Erythroblast (primary cell): ENCODE results near the gene HTD2.
A peak's percentile ranks its signal among the peaks of the same experiment; 100 is the strongest.
"Not testable (repeated sequence)": the region's sequence is repeated elsewhere in the genome, so short reads cannot be mapped to it uniquely, and the experiment has no call there.

ENCODE experiments used
- DNase-seq, 2 experiments: peaks; one replicate each; lab custom pipeline; 2025; lab: John Stamatoyannopoulos, UW
- GATA1 ChIP-seq: IDR thresholded peaks from 2 replicates; pipeline ENCODE4 v1.6.1; 2011; ENCODE audit warnings: low read depth, mild to moderate bottlenecking, control low read depth, low read length, moderate library complexity
- POLR2A ChIP-seq: IDR thresholded peaks from 2 replicates; pipeline ENCODE4 v1.6.1; 2011; ENCODE audit warnings: mild to moderate bottlenecking, low read length

The HTD2 gene

GRCh38 chr3:58333206-58334012 is 27.1 kb downstream of the HTD2 start:
- no peak for TF ChIP-seq GATA1
- TF ChIP-seq POLR2A, result no peak
- peak; percentile 47 to 65 for DNase-seq

GRCh38 chr3:58334013-58334321 is 27.6 kb downstream of the HTD2 start:
- no peak for TF ChIP-seq POLR2A
- no peak for TF ChIP-seq GATA1
- DNase-seq, result peak in 1 of 2 experiments; percentile 39

DNA sequence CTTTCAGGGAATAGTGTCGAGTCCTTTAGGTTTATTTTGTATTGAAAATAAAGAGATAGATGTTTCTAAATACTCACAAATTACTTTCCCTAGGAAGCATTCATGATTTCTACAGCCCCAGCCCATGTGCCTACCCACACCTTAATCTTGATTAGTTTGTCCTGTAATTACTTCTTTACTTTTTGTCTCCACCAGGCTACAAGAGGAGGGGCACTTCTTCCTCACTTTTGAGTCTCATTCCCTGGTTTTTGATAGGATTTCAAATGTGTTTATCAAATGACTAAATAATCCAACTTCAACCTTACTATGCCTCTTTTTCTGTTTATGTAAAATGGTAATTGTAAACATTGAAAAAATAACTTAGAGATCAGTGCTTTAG is 28.2 kb downstream of the HTD2 start:
- peak; percentile 23 to 53 for DNase-seq
- TF ChIP-seq GATA1 (no peak), POLR2A (no peak)

DNA sequence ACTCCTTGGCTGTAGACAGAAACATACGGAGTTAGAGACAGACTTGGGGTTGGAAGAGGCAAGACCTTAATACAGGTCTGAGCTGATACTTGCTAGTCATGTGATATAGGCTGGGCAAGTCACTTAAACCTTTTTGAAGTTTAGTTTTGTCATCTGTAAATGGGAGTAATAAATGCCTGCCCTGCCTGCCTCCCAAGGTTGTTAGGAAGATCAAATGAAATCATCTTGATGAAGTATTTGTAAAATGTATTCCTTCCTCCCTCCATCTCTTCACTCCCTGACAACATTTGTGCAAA is 29.3 kb downstream of the HTD2 start:
- no peak for DNase-seq
- TF ChIP-seq POLR2A (no peak), GATA1 (no peak)

GRCh38 chr3:58336135-58336882 is 30.0 kb downstream of the HTD2 start:
- peak in 1 of 2 experiments; percentile 16 for DNase-seq

DNA sequence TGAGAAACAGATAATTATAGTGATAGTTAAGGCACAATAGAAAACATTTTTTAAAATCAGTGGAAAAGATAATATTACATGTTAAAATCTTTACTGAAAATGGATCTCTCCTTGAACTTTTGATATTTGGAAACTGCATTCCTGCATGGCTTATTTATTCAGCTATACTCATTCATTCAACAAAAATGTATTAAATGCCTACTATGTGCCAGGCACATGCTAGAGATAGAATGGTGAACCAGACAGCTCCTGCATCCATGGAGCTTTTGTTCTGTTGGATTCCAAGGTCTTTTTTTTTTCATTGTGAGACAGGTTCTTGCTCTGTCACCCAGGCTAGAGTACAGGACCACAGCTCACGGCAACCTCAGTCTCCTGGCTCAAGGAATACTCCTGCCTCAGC is 30.9 kb downstream of the HTD2 start:
- no peak for DNase-seq
- TF ChIP-seq GATA1 (no peak), POLR2A (no peak)

More at GRCh38 chr3:58336135-58336882, 30.0 kb downstream of the HTD2 start:
- no peak for TF ChIP-seq GATA1
- TF ChIP-seq POLR2A, result no peak

GRCh38 chr3:58339146-58339545 is 32.8 kb downstream of the HTD2 start:
- not testable (repeated sequence) for DNase-seq

DNA sequence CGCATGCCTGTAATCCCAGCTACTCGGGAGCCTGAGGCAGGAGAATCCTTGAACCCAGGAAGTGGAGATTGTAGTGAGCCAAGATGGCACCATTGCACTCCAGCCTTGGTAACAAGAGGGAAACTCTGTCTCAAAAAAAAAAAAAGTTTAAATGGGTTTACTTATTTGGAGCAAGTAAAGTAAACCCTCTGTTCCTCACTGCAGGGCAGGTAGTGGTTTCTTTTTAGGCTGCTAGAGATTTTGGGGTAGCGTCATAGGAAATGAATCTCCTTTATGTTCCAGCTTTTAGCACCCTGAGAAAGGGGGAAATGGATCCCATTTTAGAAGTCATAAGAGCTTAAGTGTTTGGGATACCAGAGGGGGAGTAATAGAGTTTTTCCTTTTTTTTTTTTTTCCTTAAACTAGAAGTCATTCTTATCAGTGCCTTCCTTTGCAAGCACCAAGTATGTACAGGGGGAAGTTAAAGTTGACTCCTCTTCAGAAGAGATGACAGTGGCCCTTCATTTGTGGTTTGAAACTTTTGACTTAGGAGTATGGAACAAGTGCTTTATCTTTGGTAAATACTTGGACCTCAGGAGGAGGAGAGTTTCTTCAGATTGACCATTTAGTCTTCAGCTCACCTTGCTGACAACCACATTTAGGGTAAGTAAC is 34.4 kb downstream of the HTD2 start:
- TF ChIP-seq GATA1 (no peak), POLR2A (no peak)

DNA sequence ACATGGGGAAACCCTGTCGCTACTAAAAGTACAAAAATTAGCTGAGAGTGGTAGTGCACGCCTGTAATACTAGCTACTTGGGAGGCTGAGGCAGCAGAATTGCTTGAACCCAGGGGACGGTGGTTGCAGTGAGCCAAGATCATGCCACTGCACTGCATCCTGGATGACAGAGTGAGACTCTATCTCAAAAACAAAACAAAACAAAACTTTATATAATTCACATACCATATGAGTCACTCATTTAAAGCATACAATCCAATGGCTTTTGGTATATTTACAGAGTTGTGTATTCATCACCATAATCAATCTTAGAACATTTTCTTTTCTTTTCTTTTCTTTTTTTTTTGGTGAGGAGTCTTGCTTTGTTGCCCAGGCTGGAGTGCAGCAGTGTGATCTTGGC is 35.1 kb downstream of the HTD2 start:
- no peak for DNase-seq

More for the DNA sequence above, 34.4 kb downstream of the HTD2 start:
- no peak for DNase-seq

DNA sequence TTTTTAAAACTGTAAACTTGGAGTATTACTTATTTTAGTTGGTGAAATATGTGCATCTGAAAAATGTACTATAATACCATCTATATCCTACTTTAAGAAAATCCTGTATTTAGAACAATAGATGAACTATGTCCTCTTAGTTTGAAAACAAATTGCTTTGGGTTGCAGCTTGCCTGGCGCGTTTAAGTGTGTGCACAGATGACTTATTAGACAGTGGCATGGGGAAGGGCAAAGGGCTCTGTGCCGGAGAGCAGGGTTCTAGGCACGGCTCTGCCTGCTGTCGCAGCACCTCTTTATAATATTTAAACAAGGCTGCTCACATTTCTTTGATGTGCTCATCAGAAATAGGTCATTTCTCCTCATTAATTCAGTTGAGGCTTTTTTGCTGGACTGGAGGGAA is 36.4 kb downstream of the HTD2 start:
- TF ChIP-seq GATA1, result no peak
- no peak for TF ChIP-seq POLR2A
- DNase-seq, result no peak

More for the DNA sequence above, 35.1 kb downstream of the HTD2 start:
- TF ChIP-seq POLR2A, result no peak
- no peak for TF ChIP-seq GATA1

DNA sequence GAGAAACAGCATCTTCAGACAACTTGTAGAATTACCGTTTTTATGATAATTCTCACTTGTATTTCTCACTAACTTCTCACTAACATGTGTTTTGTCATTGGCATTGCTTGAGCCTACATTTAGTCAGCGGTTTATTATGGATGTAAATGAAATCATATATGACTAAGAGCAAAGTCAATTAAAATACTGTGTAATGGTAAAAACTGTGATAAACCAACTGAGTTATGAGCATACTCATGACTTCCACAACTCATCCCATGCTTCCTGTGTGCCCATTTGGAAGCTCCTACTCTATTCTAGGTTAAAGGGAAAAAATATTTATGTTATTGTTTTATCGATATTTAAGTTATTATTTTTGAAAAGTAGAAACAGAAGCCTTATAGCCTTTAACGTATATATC is 39.1 kb downstream of the HTD2 start:
- DNase-seq, result no peak
- TF ChIP-seq GATA1, result no peak
- no peak for TF ChIP-seq POLR2A

DNA sequence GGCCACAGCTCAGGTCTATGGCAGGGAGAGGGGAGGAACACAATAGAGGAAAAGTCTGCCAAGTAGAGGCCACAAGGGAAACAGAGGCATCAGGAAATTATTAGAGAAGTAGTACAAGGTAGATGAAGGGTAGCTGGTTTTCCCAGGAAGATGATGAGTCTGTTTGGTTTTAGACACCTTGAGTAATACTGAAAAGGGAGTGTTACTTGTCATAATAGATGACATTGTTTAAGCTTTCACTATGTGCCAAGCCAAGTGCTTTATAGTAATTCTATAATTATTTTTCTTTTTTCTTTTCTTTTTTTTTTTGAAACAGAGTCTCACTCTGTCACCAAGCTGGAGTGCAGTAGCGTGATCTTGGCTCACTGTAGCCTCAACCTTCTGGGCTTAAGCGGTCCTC is 40.0 kb downstream of the HTD2 start:
- DNase-seq, result no peak
- TF ChIP-seq GATA1 (no peak), POLR2A (no peak)

DNA sequence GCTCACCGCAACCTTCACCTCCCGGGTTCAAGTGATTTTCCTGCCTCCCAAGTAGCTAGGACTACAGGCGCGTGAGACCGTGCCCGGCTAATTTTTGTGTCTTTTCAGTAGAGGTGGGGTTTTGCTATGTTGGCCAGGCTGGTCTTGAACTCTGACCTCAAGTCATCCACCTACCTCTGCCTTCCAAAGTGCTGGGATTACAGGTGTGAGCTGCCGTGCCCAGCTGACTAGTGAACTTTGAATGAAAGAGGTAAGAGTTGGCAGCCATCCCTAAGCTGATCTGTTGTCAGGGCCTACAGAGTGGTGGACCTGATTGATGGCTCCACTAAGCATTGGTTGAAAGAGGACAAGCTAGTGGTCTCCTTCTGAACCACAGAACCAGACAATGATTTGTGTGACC is 41.7 kb downstream of the HTD2 start:
- no peak for DNase-seq
- TF ChIP-seq GATA1 (no peak), POLR2A (no peak)

GRCh38 chr3:58349792-58350626 is 43.7 kb downstream of the HTD2 start:
- TF ChIP-seq GATA1 (no peak), POLR2A (no peak)
- DNase-seq, result no peak
